NT2/D1 (cell line): ENCODE data around the gene DOC2B.

Source experiments
- SUZ12 ChIP-seq: IDR thresholded peaks from 2 replicates; pipeline ENCODE4 v1.6.1; 2011; ENCODE audit not compliant: insufficient read length, insufficient read depth; ENCODE audit errors: extremely low read depth
- ZNF274 ChIP-seq: IDR thresholded peaks from 2 replicates; pipeline ENCODE4 v1.6.1; 2011; ENCODE audit warnings: mild to moderate bottlenecking, low read depth, low read length

DNA sequence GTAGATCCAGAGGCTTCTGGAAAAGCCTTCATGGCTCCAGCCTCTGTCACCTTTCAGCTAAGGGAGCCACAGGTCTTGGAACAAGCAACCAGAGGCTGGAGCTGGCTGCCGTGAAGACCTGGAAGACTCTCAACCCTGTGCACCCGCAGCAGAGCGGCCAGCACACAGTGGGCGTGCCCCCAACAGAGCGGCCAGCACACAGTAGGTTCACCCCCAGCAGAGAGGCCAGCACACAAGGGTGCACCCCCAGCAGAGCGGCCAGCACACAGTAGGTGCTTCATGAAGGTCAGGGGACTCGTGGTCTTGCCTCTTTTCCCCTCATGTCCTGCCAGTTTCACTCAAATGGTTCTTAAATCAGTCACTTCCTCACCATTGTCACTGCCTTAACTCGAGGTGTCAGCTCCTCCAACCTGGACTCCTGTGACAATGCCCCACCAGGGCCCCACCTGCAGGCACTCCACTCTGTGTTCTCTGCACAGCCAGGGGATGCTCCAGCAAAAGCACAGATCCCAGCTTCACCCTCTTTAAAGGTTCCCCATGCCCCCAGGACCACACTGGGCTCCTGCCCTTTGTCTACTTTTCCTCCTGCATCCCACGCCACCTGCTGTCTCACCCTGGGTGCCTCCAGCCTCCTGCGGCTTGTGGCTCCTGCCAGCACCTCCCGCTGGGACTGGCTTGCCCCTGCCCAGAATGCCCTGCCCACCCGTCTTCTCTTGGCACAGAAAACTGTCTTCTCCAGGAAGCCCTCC, 42.4 kb upstream of the DOC2B start:
- TF ChIP-seq SUZ12: no peak
- no peak for TF ChIP-seq ZNF274
